ENCODE results near the gene TAF5L.

TAF5L gene

DNA sequence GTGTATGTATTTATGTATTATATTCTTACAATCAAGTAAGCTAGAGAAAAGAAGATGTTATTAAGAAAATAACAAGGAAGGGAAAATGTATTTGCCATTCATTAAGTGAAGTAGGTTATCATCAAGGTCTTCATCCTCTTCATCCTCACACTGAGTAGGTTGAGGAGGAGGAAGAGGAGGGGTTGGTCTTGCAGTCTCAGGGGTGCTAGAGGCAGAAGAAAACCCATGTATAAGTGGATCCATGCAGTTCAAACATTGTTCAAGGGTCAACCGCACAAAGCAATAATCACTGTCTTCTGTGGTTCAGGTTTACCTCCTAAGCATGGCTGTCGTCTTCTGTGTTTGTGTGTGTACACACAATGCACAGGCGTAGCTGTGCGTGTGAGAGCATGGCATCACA, 17.0 kb upstream of the TAF5L start:
- no peaks in the 10 kb centered on the region for H3F3A ChIP-seq (ENCODE audit: insufficient read depth, low read length)
- H4K20me1 ChIP-seq (ENCODE audit: insufficient read depth, low read length), result no peaks in the 10 kb centered on the region
- no peak overlapping the region for H3K4me2 ChIP-seq (ENCODE audit: low read length)
- H3K27ac ChIP-seq (ENCODE audit: low read depth, low read length, poor library complexity, severe bottlenecking), result no peak overlapping the region
- H3K36me3 ChIP-seq (ENCODE audit: insufficient read depth, low read length), result peaks cover 89% of the 10 kb centered on the region
- H3K9me2 ChIP-seq (ENCODE audit: low read depth, low read length), result no peaks in the 10 kb centered on the region
- H2AFZ ChIP-seq (ENCODE audit: low read length), result no peak overlapping the region
- no peaks in the 10 kb centered on the region for H3K9me3 ChIP-seq (ENCODE audit: low read length)
- no peaks in the 10 kb centered on the region for H3K4me1 ChIP-seq (ENCODE audit: insufficient read depth, low read length, severe bottlenecking)
- H3K27me3 ChIP-seq (ENCODE audit: insufficient read depth, low read length), result no peaks in the 10 kb centered on the region
- peaks cover 11% of the 10 kb centered on the region; the same call in 1 of the 2 replicates for H3K79me2 ChIP-seq (ENCODE audit: insufficient read depth, low read length)
- TF ChIP-seq, protein P1, sequence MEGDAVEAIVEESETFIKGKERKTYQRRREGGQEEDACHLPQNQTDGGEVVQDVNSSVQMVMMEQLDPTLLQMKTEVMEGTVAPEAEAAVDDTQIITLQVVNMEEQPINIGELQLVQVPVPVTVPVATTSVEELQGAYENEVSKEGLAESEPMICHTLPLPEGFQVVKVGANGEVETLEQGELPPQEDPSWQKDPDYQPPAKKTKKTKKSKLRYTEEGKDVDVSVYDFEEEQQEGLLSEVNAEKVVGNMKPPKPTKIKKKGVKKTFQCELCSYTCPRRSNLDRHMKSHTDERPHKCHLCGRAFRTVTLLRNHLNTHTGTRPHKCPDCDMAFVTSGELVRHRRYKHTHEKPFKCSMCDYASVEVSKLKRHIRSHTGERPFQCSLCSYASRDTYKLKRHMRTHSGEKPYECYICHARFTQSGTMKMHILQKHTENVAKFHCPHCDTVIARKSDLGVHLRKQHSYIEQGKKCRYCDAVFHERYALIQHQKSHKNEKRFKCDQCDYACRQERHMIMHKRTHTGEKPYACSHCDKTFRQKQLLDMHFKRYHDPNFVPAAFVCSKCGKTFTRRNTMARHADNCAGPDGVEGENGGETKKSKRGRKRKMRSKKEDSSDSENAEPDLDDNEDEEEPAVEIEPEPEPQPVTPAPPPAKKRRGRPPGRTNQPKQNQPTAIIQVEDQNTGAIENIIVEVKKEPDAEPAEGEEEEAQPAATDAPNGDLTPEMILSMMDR (IDR thresholded peaks at IDR 0.05; ENCODE audit: low read length), result no peak
- no peak for TF ChIP-seq EZH2 (IDR thresholded peaks at IDR 0.05; ENCODE audit: borderline replicate concordance, low read length)
- H3K9ac ChIP-seq (ENCODE audit: low read length), result no peak overlapping the region
- no peak overlapping the region for H3K4me3 ChIP-seq (ENCODE audit: low read depth, low read length, poor library complexity, severe bottlenecking)

- no peaks in the 10 kb centered on the region for H3K27me3 ChIP-seq (ENCODE audit: insufficient read depth, low read length)
- H3K4me2 ChIP-seq (ENCODE audit: low read length), result no peak overlapping the region
- H3K9ac ChIP-seq (ENCODE audit: low read length), result no peak overlapping the region
- H3K79me2 ChIP-seq (ENCODE audit: insufficient read depth, low read length), result peaks cover 11% of the 10 kb centered on the region; the same call in 1 of the 2 replicates
- no peak overlapping the region for H3K4me3 ChIP-seq (ENCODE audit: low read depth, low read length, poor library complexity, severe bottlenecking)
- no peak overlapping the region for H3K27ac ChIP-seq (ENCODE audit: low read depth, low read length, poor library complexity, severe bottlenecking)
- H3K4me1 ChIP-seq (ENCODE audit: insufficient read depth, low read length, severe bottlenecking), result no peaks in the 10 kb centered on the region
- H3K9me3 ChIP-seq (ENCODE audit: low read length), result no peaks in the 10 kb centered on the region
- no peak overlapping the region for H2AFZ ChIP-seq (ENCODE audit: low read length)
- no peaks in the 10 kb centered on the region for H3F3A ChIP-seq (ENCODE audit: insufficient read depth, low read length)
- H3K36me3 ChIP-seq (ENCODE audit: insufficient read depth, low read length), result peaks cover 89% of the 10 kb centered on the region
- no peak for TF ChIP-seq EZH2 (IDR thresholded peaks at IDR 0.05; ENCODE audit: borderline replicate concordance, low read length)
- TF ChIP-seq, protein P1 (IDR thresholded peaks at IDR 0.05; ENCODE audit: low read length), result no peak
- H3K9me2 ChIP-seq (ENCODE audit: low read depth, low read length), result no peaks in the 10 kb centered on the region
- H4K20me1 ChIP-seq (ENCODE audit: insufficient read depth, low read length), result no peaks in the 10 kb centered on the region
Measured at GRCh38 chr1:229642376-229642775, 16.5 kb upstream of the TAF5L start.

DNA sequence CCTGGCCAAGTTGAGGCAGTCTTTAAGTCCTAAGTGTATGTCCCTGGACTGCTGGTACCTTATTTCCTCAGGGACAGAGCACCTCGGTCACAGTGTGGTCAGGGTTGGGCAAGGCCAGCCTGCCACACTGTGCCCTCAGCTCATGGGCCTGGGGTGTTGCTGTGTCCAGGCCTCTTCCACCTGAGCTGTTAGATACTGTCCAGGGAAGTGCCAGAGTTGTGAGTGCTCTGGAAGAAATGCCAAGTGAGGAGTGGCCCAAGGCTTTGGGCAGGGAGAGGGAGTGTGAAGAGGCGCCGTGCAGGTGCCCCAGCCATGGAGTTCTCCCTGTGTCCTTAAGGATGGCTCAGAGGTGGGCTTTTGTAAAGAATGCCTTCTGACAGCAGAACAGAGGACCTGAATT, 15.4 kb upstream of the TAF5L start:
- Histone ChIP-seq H3K4me3 (ENCODE audit: low read depth, low read length, poor library complexity, severe bottlenecking) (no peak overlapping the region), H2AFZ (ENCODE audit: low read length) (no peak overlapping the region), H3K9me2 (ENCODE audit: low read depth, low read length) (no peaks in the 10 kb centered on the region), H3F3A (ENCODE audit: insufficient read depth, low read length) (no peaks in the 10 kb centered on the region), H4K20me1 (ENCODE audit: insufficient read depth, low read length) (no peaks in the 10 kb centered on the region), H3K27me3 (ENCODE audit: insufficient read depth, low read length) (no peaks in the 10 kb centered on the region), H3K79me2 (ENCODE audit: insufficient read depth, low read length) (peaks cover 11% of the 10 kb centered on the region; the same call in 1 of the 2 replicates), H3K27ac (ENCODE audit: low read depth, low read length, poor library complexity, severe bottlenecking) (no peak overlapping the region), H3K4me2 (ENCODE audit: low read length) (no peak overlapping the region), H3K9me3 (ENCODE audit: low read length) (no peaks in the 10 kb centered on the region), H3K36me3 (ENCODE audit: insufficient read depth, low read length) (peaks cover 89% of the 10 kb centered on the region), H3K4me1 (ENCODE audit: insufficient read depth, low read length, severe bottlenecking) (no peaks in the 10 kb centered on the region), H3K9ac (ENCODE audit: low read length) (no peak overlapping the region)
- TF ChIP-seq, protein P1 (IDR thresholded peaks at IDR 0.05; ENCODE audit: low read length), result no peak
- TF ChIP-seq EZH2 (IDR thresholded peaks at IDR 0.05; ENCODE audit: borderline replicate concordance, low read length), result no peak
